Measurements from ENCODE around the gene DNAJA2. TPM values are rescaled to one million over a fixed set of nuclear protein-coding genes. Genes with fewer than 3 reads are reported as not detected.
A peak's percentile ranks its signal among the peaks of the same experiment; 100 is the strongest.

The DNAJA2 gene
- 10 to 100 TPM; 48.6 to 96.8 (median 72.2) TPM for total RNA-seq
- polyA plus RNA-seq: 10 to 100 TPM; 34.7 to 81.6 (median 35.7) TPM
- long read RNA-seq, donor 1, transcript DNAJA2-201 (9 exons, 3,122 nt): major isoform, 27 of 27 reads
- long read RNA-seq, donor 1, partial matches to known transcripts: 0 of 27 reads
- long read RNA-seq, donor 1, other reads (novel, unspliced or antisense): 0 of 27 reads
- long read RNA-seq, donor 2, transcript DNAJA2-201 (9 exons, 3,122 nt): major isoform, 25 of 25 reads
- long read RNA-seq, donor 2, partial matches to known transcripts: 0 of 25 reads
- long read RNA-seq, donor 2, other reads (novel, unspliced or antisense): 0 of 25 reads
- long read RNA-seq, donor 3, transcript DNAJA2-201 (9 exons, 3,122 nt): major isoform, 20 of 20 reads
- long read RNA-seq, donor 3, partial matches to known transcripts: 0 of 20 reads
- long read RNA-seq, donor 3, other reads (novel, unspliced or antisense): 0 of 20 reads
- long read RNA-seq, donor 4, transcript DNAJA2-201 (9 exons, 3,122 nt): major isoform, 67 of 84 reads
- long read RNA-seq, donor 4, partial matches to known transcripts: 6 of 84 reads
- long read RNA-seq, donor 4, other reads (novel, unspliced or antisense): 11 of 84 reads
- long read RNA-seq, donor 5, transcript DNAJA2-201 (9 exons, 3,122 nt): major isoform, 130 of 137 reads
- long read RNA-seq, donor 5, partial matches to known transcripts: 3 of 137 reads
- long read RNA-seq, donor 5, other reads (novel, unspliced or antisense): 4 of 137 reads
- long read RNA-seq, donor 6, transcript DNAJA2-201 (9 exons, 3,122 nt): major isoform, 67 of 86 reads
- long read RNA-seq, donor 6, partial matches to known transcripts: 11 of 86 reads
- long read RNA-seq, donor 6, other reads (novel, unspliced or antisense): 7 of 86 reads
- long read RNA-seq, donor 7, transcript DNAJA2-201 (9 exons, 3,122 nt): major isoform, 5 of 6 reads
- long read RNA-seq, donor 7, partial matches to known transcripts: 0 of 6 reads
- long read RNA-seq, donor 7, other reads (novel, unspliced or antisense): 0 of 6 reads
- long read RNA-seq, donor 8, transcript DNAJA2-201 (9 exons, 3,122 nt): major isoform, 35 of 35 reads
- long read RNA-seq, donor 8, partial matches to known transcripts: 0 of 35 reads
- long read RNA-seq, donor 8, other reads (novel, unspliced or antisense): 0 of 35 reads
- long read RNA-seq, donor 9, transcript DNAJA2-201 (9 exons, 3,122 nt): major isoform, 22 of 22 reads
- long read RNA-seq, donor 9, partial matches to known transcripts: 0 of 22 reads
- long read RNA-seq, donor 9, other reads (novel, unspliced or antisense): 0 of 22 reads
- long read RNA-seq, donor 10, transcript DNAJA2-201 (9 exons, 3,122 nt): major isoform, 6 of 7 reads
- long read RNA-seq, donor 10, partial matches to known transcripts: 0 of 7 reads
- long read RNA-seq, donor 10, other reads (novel, unspliced or antisense): 0 of 7 reads

GRCh38 chr16:46973207-46973995, at the start of gene DNAJA2:
Gene DNAJA2 (minus strand): TSS chr16:46973674. CDS start chr16:46973572, 102 bp downstream.
- TF ChIP-seq, protein P1, sequence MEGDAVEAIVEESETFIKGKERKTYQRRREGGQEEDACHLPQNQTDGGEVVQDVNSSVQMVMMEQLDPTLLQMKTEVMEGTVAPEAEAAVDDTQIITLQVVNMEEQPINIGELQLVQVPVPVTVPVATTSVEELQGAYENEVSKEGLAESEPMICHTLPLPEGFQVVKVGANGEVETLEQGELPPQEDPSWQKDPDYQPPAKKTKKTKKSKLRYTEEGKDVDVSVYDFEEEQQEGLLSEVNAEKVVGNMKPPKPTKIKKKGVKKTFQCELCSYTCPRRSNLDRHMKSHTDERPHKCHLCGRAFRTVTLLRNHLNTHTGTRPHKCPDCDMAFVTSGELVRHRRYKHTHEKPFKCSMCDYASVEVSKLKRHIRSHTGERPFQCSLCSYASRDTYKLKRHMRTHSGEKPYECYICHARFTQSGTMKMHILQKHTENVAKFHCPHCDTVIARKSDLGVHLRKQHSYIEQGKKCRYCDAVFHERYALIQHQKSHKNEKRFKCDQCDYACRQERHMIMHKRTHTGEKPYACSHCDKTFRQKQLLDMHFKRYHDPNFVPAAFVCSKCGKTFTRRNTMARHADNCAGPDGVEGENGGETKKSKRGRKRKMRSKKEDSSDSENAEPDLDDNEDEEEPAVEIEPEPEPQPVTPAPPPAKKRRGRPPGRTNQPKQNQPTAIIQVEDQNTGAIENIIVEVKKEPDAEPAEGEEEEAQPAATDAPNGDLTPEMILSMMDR (IDR thresholded peaks at IDR 0.05): peak in 1 of 6 experiments; percentile 18
- TF ChIP-seq POLR2A (IDR thresholded peaks at IDR 0.05): peak; percentile 76 to 86
- 1% methylated on average over 19 to 86 of the region's 86 CpGs for WGBS, 4 donors
- intact Hi-C loops (cut with DNase I): no loop called here
- peak; percentile 89 to 96 (median 93) for DNase-seq
- peaks cover 48 to 50% of the 10 kb centered on the region in 2 donors for H3K4me1 ChIP-seq (replicated peaks in 1 of 2)
- peak within 1 kb of the TSS; percentile 89 to 97 (median 92) for H3K4me3 ChIP-seq
- H3K27me3 ChIP-seq: no peaks in the 10 kb centered on the region
- peak within 1 kb of the TSS; percentile 95 to 99 (median 97) for H3K27ac ChIP-seq
- H3K36me3 ChIP-seq (replicated peaks in 1 of 2): peaks cover 0 to 19% of the 10 kb centered on the region in 2 donors
- H3K9me3 ChIP-seq (replicated peaks in 1 of 3): no peaks in the 10 kb centered on the region

DNA sequence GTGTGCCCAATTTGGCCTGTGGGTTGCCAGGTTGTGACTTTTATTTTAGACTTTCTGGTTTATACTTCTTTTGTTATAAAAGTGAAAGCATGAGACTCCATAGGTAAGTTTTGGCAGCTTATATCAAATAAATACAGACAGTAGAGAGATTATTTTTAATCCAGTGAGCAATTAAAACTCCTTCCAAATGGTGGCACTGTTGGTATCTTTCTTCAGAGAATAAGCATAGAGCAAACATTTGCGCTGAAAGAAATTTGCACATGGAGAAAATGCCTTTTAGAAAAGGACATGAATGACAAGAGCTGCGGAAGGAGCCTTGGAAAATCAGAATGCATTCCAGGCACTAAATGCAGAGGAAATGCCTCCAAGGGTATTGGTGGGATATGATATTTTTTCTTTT, 46.1 kb upstream of the DNAJA2 start:
- no peaks in the 10 kb centered on the region for H3K9me3 ChIP-seq (replicated peaks in 1 of 3)
- no peak overlapping the region for H3K27ac ChIP-seq
- 36 to 58% (median 53%) methylated on average over 2 of the region's 2 CpGs for WGBS, 4 donors
- TF ChIP-seq, protein P1 (IDR thresholded peaks at IDR 0.05): peak in 4 of 6 experiments; percentile 16 to 38 (median 32)
- no peak for TF ChIP-seq POLR2A (IDR thresholded peaks at IDR 0.05)
- H3K4me3 ChIP-seq: no peak overlapping the region
- H3K36me3 ChIP-seq (replicated peaks in 1 of 2): no peaks in the 10 kb centered on the region
- DNase-seq: no peak
- intact Hi-C loops (cut with DNase I): loop anchor here in 1 of 2 donors (5.0 kb wide), 1 partner anchor 67 kb away; no protein-coding TSS in a partner anchor
- no peaks in the 10 kb centered on the region for H3K4me1 ChIP-seq (replicated peaks in 1 of 2)
- no peaks in the 10 kb centered on the region for H3K27me3 ChIP-seq

- intact Hi-C loops (cut with DNase I): loop anchor here in 1 of 2 donors (5.0 kb wide), 1 partner anchor 66 kb away; no protein-coding TSS in a partner anchor
- no peak overlapping the region for H3K4me3 ChIP-seq
- 44 to 51% (median 48%) methylated on average over 13 to 14 of the region's 14 CpGs for WGBS, 4 donors
- H3K9me3 ChIP-seq (replicated peaks in 1 of 3): no peaks in the 10 kb centered on the region
- DNase-seq: peak; percentile 38 to 80 (median 63)
- no peaks in the 10 kb centered on the region for H3K4me1 ChIP-seq (replicated peaks in 1 of 2)
- no peak overlapping the region for H3K27ac ChIP-seq
- no peaks in the 10 kb centered on the region for H3K36me3 ChIP-seq (replicated peaks in 1 of 2)
- no peaks in the 10 kb centered on the region for H3K27me3 ChIP-seq
- TF ChIP-seq, protein P1 (IDR thresholded peaks at IDR 0.05): peak in 5 of 6 experiments; percentile 46 to 59 (median 56)
- no peak for TF ChIP-seq POLR2A (IDR thresholded peaks at IDR 0.05)
Measured at GRCh38 chr16:47018223-47018891, 44.9 kb upstream of the DNAJA2 start.
